SK-N-MC (cell line): ENCODE data around the gene TXNDC11.

Source experiments
- EZH2 ChIP-seq: fragments of 200-600 bp; sonication (generic); IDR thresholded peaks from one replicate; pipeline ENCODE4 v1.6.1; 2017; ENCODE audit warnings: antibody characterized with exemption
- FOXP2 ChIP-seq: optimal IDR thresholded peaks from 2 replicates; pipeline ENCODE3; 2011; ENCODE audit warnings: mild to moderate bottlenecking, moderate library complexity; ENCODE audit not compliant: insufficient read depth; ENCODE audit errors: extremely low read length, control extremely low read depth
- POLR2AphosphoS5 ChIP-seq: IDR thresholded peaks from 2 replicates; pipeline ENCODE4 v1.6.1; 2012; ENCODE audit warnings: mild to moderate bottlenecking, low read depth, low read length, borderline replicate concordance

DNA sequence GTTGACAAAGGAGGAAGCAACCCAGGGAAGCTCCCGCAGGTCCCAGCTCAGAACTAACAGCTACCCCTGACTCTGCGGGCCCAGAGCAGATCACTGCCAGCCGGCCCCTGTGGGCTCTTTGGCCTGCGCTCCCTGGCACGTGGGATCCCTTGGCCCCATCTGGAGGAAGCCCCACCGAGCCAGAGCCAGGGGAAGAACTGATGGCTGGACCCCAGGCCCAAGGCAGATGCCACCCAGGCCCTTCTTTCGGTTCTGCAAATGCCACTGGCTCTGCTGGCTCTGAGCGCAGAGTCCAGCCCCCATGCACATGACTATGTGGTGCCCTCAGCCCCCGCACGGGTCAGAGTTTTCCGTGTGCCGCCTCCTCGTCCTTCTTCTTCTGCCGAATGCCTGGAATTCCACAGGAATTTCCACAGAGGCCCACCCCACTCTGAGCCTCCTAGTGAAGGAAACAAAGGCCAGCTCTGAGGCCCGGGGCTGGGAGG, 110.2 kb downstream of the TXNDC11 start:
- TF ChIP-seq POLR2AphosphoS5 (no peak), EZH2 (no peak), FOXP2 (no peak)
